Liver (tissue), 3 donors: Measurements from ENCODE around the gene PLAAT5.

ENCODE experiments used
- TAF1 ChIP-seq: conservative IDR thresholded peaks from 2 replicates; pipeline ENCODE4 v1.6.1; 2016; ENCODE audit warnings: antibody characterized with exemption, mild to moderate bottlenecking
- YY1 ChIP-seq: IDR thresholded peaks from 2 replicates; pipeline ENCODE4 v1.6.1; 2016; ENCODE audit warnings: antibody characterized with exemption, mild to moderate bottlenecking
- TF ChIP-seq, protein P1 (sequence below): fragments of 150-350 bp; IDR thresholded peaks from 2 replicates; pipeline ENCODE4 v1.5.1; 2017; ENCODE audit warnings: improper control_type of control experiment, low read depth, low read length; ENCODE audit not compliant: missing input control
- TF ChIP-seq, protein P2 (sequence below): IDR thresholded peaks from 2 replicates; pipeline ENCODE4 v1.6.1; 2016; ENCODE audit warnings: antibody characterized with exemption, mild to moderate bottlenecking
- TF ChIP-seq, protein P3 (sequence below): IDR thresholded peaks from 2 replicates; pipeline ENCODE4 v1.6.1; 2016; ENCODE audit warnings: antibody characterized with exemption
- TF ChIP-seq, protein P4 (sequence below): IDR thresholded peaks from 2 replicates; pipeline ENCODE4 v1.6.1; 2016; ENCODE audit warnings: antibody characterized with exemption
- donor health status: healthy.
- donor health status: healthy.

DNA sequence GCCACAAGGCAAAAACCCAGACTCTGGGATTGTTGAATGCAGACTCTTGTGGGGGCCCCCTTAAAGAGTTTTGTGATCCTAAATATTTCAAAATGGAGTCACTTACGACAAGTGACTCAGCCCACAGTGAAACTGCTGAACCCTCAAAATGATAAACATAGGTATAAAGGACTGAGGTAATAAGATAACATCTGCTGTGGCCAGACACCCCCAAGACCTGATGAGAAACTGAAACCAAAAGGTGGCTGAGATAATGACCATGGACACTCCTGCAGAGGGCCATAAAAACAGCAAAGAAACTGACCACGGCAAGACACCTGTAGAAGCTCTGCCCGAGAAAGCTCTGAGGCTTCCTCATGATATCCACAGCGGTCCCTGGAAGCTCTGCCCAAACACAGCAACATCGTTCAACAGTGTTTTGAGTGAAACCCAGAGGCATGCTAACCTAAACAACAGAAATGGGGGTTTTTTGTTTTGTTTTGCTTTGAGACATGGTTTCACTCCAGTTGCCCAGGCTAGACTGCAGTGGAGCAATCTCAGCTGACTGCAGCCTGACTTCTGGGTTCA lies 44.0 kb upstream of the PLAAT5 start:
- TF ChIP-seq, protein P1, sequence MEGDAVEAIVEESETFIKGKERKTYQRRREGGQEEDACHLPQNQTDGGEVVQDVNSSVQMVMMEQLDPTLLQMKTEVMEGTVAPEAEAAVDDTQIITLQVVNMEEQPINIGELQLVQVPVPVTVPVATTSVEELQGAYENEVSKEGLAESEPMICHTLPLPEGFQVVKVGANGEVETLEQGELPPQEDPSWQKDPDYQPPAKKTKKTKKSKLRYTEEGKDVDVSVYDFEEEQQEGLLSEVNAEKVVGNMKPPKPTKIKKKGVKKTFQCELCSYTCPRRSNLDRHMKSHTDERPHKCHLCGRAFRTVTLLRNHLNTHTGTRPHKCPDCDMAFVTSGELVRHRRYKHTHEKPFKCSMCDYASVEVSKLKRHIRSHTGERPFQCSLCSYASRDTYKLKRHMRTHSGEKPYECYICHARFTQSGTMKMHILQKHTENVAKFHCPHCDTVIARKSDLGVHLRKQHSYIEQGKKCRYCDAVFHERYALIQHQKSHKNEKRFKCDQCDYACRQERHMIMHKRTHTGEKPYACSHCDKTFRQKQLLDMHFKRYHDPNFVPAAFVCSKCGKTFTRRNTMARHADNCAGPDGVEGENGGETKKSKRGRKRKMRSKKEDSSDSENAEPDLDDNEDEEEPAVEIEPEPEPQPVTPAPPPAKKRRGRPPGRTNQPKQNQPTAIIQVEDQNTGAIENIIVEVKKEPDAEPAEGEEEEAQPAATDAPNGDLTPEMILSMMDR, result no peak
- TF ChIP-seq, protein P2, sequence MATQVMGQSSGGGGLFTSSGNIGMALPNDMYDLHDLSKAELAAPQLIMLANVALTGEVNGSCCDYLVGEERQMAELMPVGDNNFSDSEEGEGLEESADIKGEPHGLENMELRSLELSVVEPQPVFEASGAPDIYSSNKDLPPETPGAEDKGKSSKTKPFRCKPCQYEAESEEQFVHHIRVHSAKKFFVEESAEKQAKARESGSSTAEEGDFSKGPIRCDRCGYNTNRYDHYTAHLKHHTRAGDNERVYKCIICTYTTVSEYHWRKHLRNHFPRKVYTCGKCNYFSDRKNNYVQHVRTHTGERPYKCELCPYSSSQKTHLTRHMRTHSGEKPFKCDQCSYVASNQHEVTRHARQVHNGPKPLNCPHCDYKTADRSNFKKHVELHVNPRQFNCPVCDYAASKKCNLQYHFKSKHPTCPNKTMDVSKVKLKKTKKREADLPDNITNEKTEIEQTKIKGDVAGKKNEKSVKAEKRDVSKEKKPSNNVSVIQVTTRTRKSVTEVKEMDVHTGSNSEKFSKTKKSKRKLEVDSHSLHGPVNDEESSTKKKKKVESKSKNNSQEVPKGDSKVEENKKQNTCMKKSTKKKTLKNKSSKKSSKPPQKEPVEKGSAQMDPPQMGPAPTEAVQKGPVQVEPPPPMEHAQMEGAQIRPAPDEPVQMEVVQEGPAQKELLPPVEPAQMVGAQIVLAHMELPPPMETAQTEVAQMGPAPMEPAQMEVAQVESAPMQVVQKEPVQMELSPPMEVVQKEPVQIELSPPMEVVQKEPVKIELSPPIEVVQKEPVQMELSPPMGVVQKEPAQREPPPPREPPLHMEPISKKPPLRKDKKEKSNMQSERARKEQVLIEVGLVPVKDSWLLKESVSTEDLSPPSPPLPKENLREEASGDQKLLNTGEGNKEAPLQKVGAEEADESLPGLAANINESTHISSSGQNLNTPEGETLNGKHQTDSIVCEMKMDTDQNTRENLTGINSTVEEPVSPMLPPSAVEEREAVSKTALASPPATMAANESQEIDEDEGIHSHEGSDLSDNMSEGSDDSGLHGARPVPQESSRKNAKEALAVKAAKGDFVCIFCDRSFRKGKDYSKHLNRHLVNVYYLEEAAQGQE, result no peak
- TF ChIP-seq, protein P3, sequence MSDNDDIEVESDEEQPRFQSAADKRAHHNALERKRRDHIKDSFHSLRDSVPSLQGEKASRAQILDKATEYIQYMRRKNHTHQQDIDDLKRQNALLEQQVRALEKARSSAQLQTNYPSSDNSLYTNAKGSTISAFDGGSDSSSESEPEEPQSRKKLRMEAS, result no peak
- TF ChIP-seq, protein P4, sequence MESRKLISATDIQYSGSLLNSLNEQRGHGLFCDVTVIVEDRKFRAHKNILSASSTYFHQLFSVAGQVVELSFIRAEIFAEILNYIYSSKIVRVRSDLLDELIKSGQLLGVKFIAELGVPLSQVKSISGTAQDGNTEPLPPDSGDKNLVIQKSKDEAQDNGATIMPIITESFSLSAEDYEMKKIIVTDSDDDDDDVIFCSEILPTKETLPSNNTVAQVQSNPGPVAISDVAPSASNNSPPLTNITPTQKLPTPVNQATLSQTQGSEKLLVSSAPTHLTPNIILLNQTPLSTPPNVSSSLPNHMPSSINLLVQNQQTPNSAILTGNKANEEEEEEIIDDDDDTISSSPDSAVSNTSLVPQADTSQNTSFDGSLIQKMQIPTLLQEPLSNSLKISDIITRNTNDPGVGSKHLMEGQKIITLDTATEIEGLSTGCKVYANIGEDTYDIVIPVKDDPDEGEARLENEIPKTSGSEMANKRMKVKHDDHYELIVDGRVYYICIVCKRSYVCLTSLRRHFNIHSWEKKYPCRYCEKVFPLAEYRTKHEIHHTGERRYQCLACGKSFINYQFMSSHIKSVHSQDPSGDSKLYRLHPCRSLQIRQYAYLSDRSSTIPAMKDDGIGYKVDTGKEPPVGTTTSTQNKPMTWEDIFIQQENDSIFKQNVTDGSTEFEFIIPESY, result no peak
- TF ChIP-seq TAF1, result no peak
- no peak for TF ChIP-seq YY1
